GM12878 (cell line): Measurements from ENCODE around the gene CAPN14. TPM values are rescaled to one million over a fixed set of nuclear protein-coding genes. Genes with fewer than 3 reads are reported as not detected.
A peak's percentile ranks its signal among the peaks of the same experiment; 100 is the strongest.

Experiments
- BHLHE40 ChIP-seq, 2 experiments: fragments of 450-650 bp in 1 of 2; IDR thresholded peaks; 2 replicates each; pipeline ENCODE4 v1.6.1; 2011 to 2017; ENCODE audit warnings: low read depth in 2 of 2, borderline replicate concordance in 1 of 2, improper control_type of control experiment in 1 of 2, low read length in 1 of 2, mild to moderate bottlenecking in 1 of 2
- CBFB ChIP-seq: IDR thresholded peaks from 2 replicates; pipeline ENCODE4 v1.6.1; 2016; ENCODE audit warnings: antibody characterized with exemption, low read depth
- CEBPZ ChIP-seq: fragments of 150-350 bp; IDR thresholded peaks from 2 replicates; pipeline ENCODE4 v1.6.1; 2016; ENCODE audit warnings: low read depth, low read length
- E4F1 ChIP-seq: fragments of 450-650 bp; IDR thresholded peaks from 2 replicates; pipeline ENCODE4 v1.6.1; 2018; ENCODE audit warnings: borderline replicate concordance, mild to moderate bottlenecking; ENCODE audit not compliant: partially characterized antibody
- EP300 ChIP-seq, 2 experiments: fragments of 150-350 bp in 1 of 2; IDR thresholded peaks; 2 replicates each; pipeline ENCODE4 v1.6.1; 2011 to 2012; ENCODE audit warnings: low read depth in 2 of 2, low read length in 2 of 2, borderline replicate concordance in 1 of 2, improper control_type of control experiment in 1 of 2, inconsistent platforms in 1 of 2; ENCODE audit not compliant: control insufficient read depth in 1 of 2
- KLF5 ChIP-seq: fragments of 450-650 bp; IDR thresholded peaks from 2 replicates; pipeline ENCODE4 v1.6.1; 2014; ENCODE audit warnings: mild to moderate bottlenecking; ENCODE audit not compliant: partially characterized antibody
- LARP7 ChIP-seq: fragments of 450-650 bp; IDR thresholded peaks from 2 replicates; pipeline ENCODE4 v1.6.1; 2017; ENCODE audit warnings: mild to moderate bottlenecking
- MLLT1 ChIP-seq: fragments of 450-650 bp; IDR thresholded peaks from 2 replicates; pipeline ENCODE4 v1.6.1; 2016; ENCODE audit warnings: mild to moderate bottlenecking
- NFYB ChIP-seq: IDR thresholded peaks from 2 replicates; pipeline ENCODE4 v1.6.1; 2011; ENCODE audit warnings: low read depth, mild to moderate bottlenecking, low read length, improper control_type of control experiment, moderate library complexity; ENCODE audit not compliant: insufficient read depth
- PAX5 ChIP-seq: IDR thresholded peaks from 2 replicates; pipeline ENCODE4 v1.6.1; 2011; ENCODE audit warnings: low read depth, low read length, borderline replicate concordance
- PAX8 ChIP-seq: fragments of 450-650 bp; IDR thresholded peaks from 2 replicates; pipeline ENCODE4 v1.6.1; 2017; ENCODE audit warnings: mild to moderate bottlenecking, moderate library complexity
- RUNX3 ChIP-seq: IDR thresholded peaks from 2 replicates; pipeline ENCODE4 v1.6.1; 2012; ENCODE audit warnings: low read length, inconsistent platforms
- SMARCA5 ChIP-seq: fragments of 450-650 bp; IDR thresholded peaks from 2 replicates; pipeline ENCODE4 v1.6.1; 2017; ENCODE audit warnings: mild to moderate bottlenecking
- STAT3 ChIP-seq: IDR thresholded peaks from 2 replicates; pipeline ENCODE4 v1.6.1; 2011; ENCODE audit warnings: low read depth, low read length, improper control_type of control experiment
- TCF3 ChIP-seq: IDR thresholded peaks from 2 replicates; pipeline ENCODE4 v1.6.1; 2012; ENCODE audit warnings: low read depth, mild to moderate bottlenecking, low read length, borderline replicate concordance; ENCODE audit not compliant: insufficient read depth
- USF1 ChIP-seq: IDR thresholded peaks from 2 replicates; pipeline ENCODE4 v1.6.1; 2011; ENCODE audit warnings: borderline replicate concordance, low read depth, mild to moderate bottlenecking, moderate library complexity, mixed read lengths, low read length; ENCODE audit not compliant: insufficient read depth; ENCODE audit errors: extremely low read length
- ZBED1 ChIP-seq: IDR thresholded peaks from 2 replicates; pipeline ENCODE4 v1.6.1; 2016; ENCODE audit warnings: borderline replicate concordance
- ZNF24 ChIP-seq: fragments of 450-650 bp; IDR thresholded peaks from 2 replicates; pipeline ENCODE4 v1.6.1; 2017; ENCODE audit warnings: antibody characterized with exemption, mild to moderate bottlenecking
- ZNF622 ChIP-seq: fragments of 450-650 bp; IDR thresholded peaks from 2 replicates; pipeline ENCODE4 v1.6.1; 2017; ENCODE audit warnings: mild to moderate bottlenecking, inconsistent platforms
- polyA plus RNA-seq, 11 experiments: library from polyadenylated mRNA; depleted of rRNA in 4 of 11; unstranded in 6 of 11; stranded (reverse) in 5 of 11; fragments of >200 nt; fragmentation: Nextera tagmentation in 4 of 11; fragmentation: Illumina TruSeq in 1 of 11; extraction: Ambion mirVana in 4 of 11; extraction: Trizol in 1 of 11; gene quantifications; 1 replicate in 1 of 11; 2 replicates in 10 of 11; pipeline versions ENCODE4 v1.2.1 to v1.2.3, GENCODE V29; 2011 to 2016; ENCODE audit warnings: inconsistent platforms in 2 of 11, missing spikeins in 2 of 11, low read depth in 1 of 11
- total RNA-seq, 4 experiments: library from RNA; depleted of rRNA in 3 of 4; stranded (reverse); fragments of >200 nt in 3 of 4; fragmentation: Illumina TruSeq in 1 of 4; extraction: Trizol in 1 of 4; gene quantifications; 2 replicates each; pipeline versions ENCODE4 v1.2.1 to v1.2.3, GENCODE V29; 2013 to 2021

The CAPN14 gene
- total and polyA plus RNA-seq, 10 of the 15 experiments (the other 5 are each of a cell fraction or from before 2014, with no cell fraction given), result 0.08 to 1.5 (median 1.1) TPM

GRCh38 chr2:31233741-31234682 lies 16.7 kb upstream of the CAPN14 start, which contains the start of gene EHD3 (continued):
- TF ChIP-seq PAX5 (no peak), KLF5 (no peak), STAT3 (no peak), E4F1 (no peak), EP300 (IDR thresholded peaks at IDR 0.05; ENCODE audit: borderline replicate concordance in 1 of 2, control insufficient read depth in 1 of 2, low read depth in 2 of 2, low read length in 2 of 2) (no peak), CBFB (no peak), NFYB (no peak), SMARCA5 (no peak), USF1 (no peak), CEBPZ (no peak), LARP7 (peak; percentile 75), PAX8 (no peak), ZNF622 (no peak), BHLHE40 (IDR thresholded peaks at IDR 0.05; ENCODE audit: borderline replicate concordance in 1 of 2, low read depth in 2 of 2, low read length in 1 of 2) (peak in 1 of 2 experiments; percentile 20; a peak in 1 of 4 replicates), TCF3 (peak; percentile 71), MLLT1 (no peak), ZNF24 (no peak), RUNX3 (peak; percentile 72), ZBED1 (no peak)
